Astrocyte (in vitro differentiated cells and primary cell): ENCODE results near the gene RIMBP2. TPM values are rescaled to one million over a fixed set of nuclear protein-coding genes. Genes with fewer than 3 reads are reported as not detected.

ENCODE experiments used
- DNase-seq: peaks from one replicate; pipeline ENCODE4 v3.0.0-alpha.2; 2010; ENCODE audit warnings: low read depth
- FAIRE-seq: peaks from 2 replicates; lab custom pipeline; 2011; peaks lifted over from hg19 to GRCh38; lab: Jason Lieb, UNC
- H2AFZ ChIP-seq: 2 replicates; pipeline ENCODE4 v1.6.0; 2012; ENCODE audit warnings: low read depth, low read length, inconsistent platforms
- H3K27ac ChIP-seq: 2 replicates; pipeline ENCODE4 v1.5.1; 2011; ENCODE audit warnings: low read depth, low read length, inconsistent platforms
- H3K27me3 ChIP-seq: 2 replicates; pipeline ENCODE4 v1.6.0; 2011; ENCODE audit warnings: low read length, inconsistent platforms; ENCODE audit not compliant: insufficient read depth
- H3K36me3 ChIP-seq: 2 replicates; pipeline ENCODE4 v1.5.1; 2011; ENCODE audit warnings: low read length, inconsistent platforms; ENCODE audit not compliant: insufficient read depth
- H3K4me1 ChIP-seq: 2 replicates; pipeline ENCODE4 v1.5.1; 2011; ENCODE audit warnings: low read length, inconsistent platforms; ENCODE audit not compliant: insufficient read depth
- H3K4me2 ChIP-seq: 2 replicates; pipeline ENCODE4 v1.6.0; 2012; ENCODE audit warnings: low read length, inconsistent platforms
- H3K4me3 ChIP-seq: 2 replicates; pipeline ENCODE4 v1.5.1; 2011; ENCODE audit warnings: low read depth, mild to moderate bottlenecking, low read length, inconsistent platforms; ENCODE audit not compliant: insufficient read depth
- H3K79me2 ChIP-seq: 2 replicates; pipeline ENCODE4 v1.6.0; 2012; ENCODE audit warnings: mild to moderate bottlenecking, low read length, inconsistent platforms; ENCODE audit not compliant: insufficient read depth
- H3K9ac ChIP-seq: 2 replicates; pipeline ENCODE4 v1.6.0; 2012; ENCODE audit warnings: mild to moderate bottlenecking, low read length, inconsistent platforms
- H3K9me3 ChIP-seq: 2 replicates; pipeline ENCODE4 v1.5.1; 2012; ENCODE audit warnings: low read depth, mild to moderate bottlenecking, low read length, inconsistent platforms; ENCODE audit not compliant: insufficient read depth
- H4K20me1 ChIP-seq: 2 replicates; pipeline ENCODE4 v1.6.0; 2012; ENCODE audit warnings: low read length, inconsistent platforms; ENCODE audit not compliant: insufficient read depth
- H3K27ac Mint-ChIP-seq: one replicate; pipeline ENCODE4 v1.8.0; 2021; ENCODE audit warnings: mild to moderate bottlenecking, mixed read lengths; ENCODE audit not compliant: unreplicated experiment
- H3K27me3 Mint-ChIP-seq: one replicate; pipeline ENCODE4 v1.8.0; 2021; ENCODE audit warnings: low read depth, mixed read lengths; ENCODE audit not compliant: unreplicated experiment
- H3K36me3 Mint-ChIP-seq: one replicate; pipeline ENCODE4 v1.8.0; 2021; ENCODE audit warnings: low read depth, mixed read lengths; ENCODE audit not compliant: unreplicated experiment
- H3K4me1 Mint-ChIP-seq: one replicate; pipeline ENCODE4 v1.8.0; 2021; ENCODE audit warnings: low read depth, mixed read lengths; ENCODE audit not compliant: unreplicated experiment
- H3K4me3 Mint-ChIP-seq: one replicate; pipeline ENCODE4 v1.8.0; 2021; ENCODE audit warnings: mild to moderate bottlenecking, moderate library complexity, mixed read lengths; ENCODE audit not compliant: unreplicated experiment
- H3K9me3 Mint-ChIP-seq: one replicate; pipeline ENCODE4 v1.8.0; 2021; ENCODE audit warnings: mild to moderate bottlenecking, mixed read lengths; ENCODE audit not compliant: unreplicated experiment
- EZH2 ChIP-seq: IDR thresholded peaks from 2 replicates; pipeline ENCODE4 v1.6.1; 2012; ENCODE audit warnings: mild to moderate bottlenecking, low read length, inconsistent platforms; ENCODE audit not compliant: insufficient read depth
- total RNA-seq: library from RNA; stranded (reverse); gene quantifications from 2 replicates; pipeline ENCODE4 v1.2.1, GENCODE V29; 2021
- TF ChIP-seq, protein P1 (sequence below): IDR thresholded peaks from 2 replicates; pipeline ENCODE4 v1.5.1; 2011; ENCODE audit warnings: low read depth, mild to moderate bottlenecking, inconsistent platforms, low read length, moderate library complexity; ENCODE audit not compliant: insufficient read depth

The RIMBP2 gene
- total RNA-seq, 1 donor from 2014 or later, result 2.2 TPM

DNA sequence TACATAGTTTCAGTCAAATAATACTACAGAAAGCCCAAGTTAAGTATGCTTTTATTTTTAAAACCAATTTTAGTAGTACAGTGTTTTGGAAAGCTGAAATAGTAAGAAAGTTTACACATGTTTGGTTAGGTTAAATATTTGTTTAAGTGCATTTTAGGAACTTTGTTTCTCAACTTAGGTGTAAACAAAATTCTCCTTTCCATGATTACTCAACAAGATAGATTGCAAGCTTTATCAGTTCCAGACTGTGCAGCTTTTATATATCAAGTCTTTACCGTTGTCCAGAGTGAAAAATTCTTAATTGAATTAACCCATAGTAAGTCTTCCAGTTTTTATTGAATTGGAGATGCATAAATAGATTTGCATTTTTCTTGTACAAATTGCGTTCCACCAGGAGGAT, 333.3 kb downstream of the RIMBP2 start:
- no peak overlapping the region for H3K9ac ChIP-seq
- no peaks in the 10 kb centered on the region for H3K27me3 Mint-ChIP-seq
- no peaks in the 10 kb centered on the region for H3K4me1 Mint-ChIP-seq
- H3K4me3 Mint-ChIP-seq, result no peak overlapping the region
- no peaks in the 10 kb centered on the region for H3K79me2 ChIP-seq
- H3K27ac Mint-ChIP-seq, result no peak overlapping the region
- no peak for FAIRE-seq
- no peak for DNase-seq
- H3K27me3 ChIP-seq, result no peaks in the 10 kb centered on the region
- no peak overlapping the region for H2AFZ ChIP-seq
- no peak overlapping the region for H3K4me2 ChIP-seq
- no peaks in the 10 kb centered on the region for H3K36me3 ChIP-seq
- H3K4me1 ChIP-seq, result no peaks in the 10 kb centered on the region
- no peaks in the 10 kb centered on the region for H3K9me3 ChIP-seq
- H3K9me3 Mint-ChIP-seq, result peaks cover 7% of the 10 kb centered on the region
- no peaks in the 10 kb centered on the region for H3K36me3 Mint-ChIP-seq
- TF ChIP-seq, protein P1, sequence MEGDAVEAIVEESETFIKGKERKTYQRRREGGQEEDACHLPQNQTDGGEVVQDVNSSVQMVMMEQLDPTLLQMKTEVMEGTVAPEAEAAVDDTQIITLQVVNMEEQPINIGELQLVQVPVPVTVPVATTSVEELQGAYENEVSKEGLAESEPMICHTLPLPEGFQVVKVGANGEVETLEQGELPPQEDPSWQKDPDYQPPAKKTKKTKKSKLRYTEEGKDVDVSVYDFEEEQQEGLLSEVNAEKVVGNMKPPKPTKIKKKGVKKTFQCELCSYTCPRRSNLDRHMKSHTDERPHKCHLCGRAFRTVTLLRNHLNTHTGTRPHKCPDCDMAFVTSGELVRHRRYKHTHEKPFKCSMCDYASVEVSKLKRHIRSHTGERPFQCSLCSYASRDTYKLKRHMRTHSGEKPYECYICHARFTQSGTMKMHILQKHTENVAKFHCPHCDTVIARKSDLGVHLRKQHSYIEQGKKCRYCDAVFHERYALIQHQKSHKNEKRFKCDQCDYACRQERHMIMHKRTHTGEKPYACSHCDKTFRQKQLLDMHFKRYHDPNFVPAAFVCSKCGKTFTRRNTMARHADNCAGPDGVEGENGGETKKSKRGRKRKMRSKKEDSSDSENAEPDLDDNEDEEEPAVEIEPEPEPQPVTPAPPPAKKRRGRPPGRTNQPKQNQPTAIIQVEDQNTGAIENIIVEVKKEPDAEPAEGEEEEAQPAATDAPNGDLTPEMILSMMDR, result no peak
- no peak for TF ChIP-seq EZH2
- no peak overlapping the region for H3K27ac ChIP-seq
- H3K4me3 ChIP-seq, result no peak overlapping the region
- no peaks in the 10 kb centered on the region for H4K20me1 ChIP-seq

DNA sequence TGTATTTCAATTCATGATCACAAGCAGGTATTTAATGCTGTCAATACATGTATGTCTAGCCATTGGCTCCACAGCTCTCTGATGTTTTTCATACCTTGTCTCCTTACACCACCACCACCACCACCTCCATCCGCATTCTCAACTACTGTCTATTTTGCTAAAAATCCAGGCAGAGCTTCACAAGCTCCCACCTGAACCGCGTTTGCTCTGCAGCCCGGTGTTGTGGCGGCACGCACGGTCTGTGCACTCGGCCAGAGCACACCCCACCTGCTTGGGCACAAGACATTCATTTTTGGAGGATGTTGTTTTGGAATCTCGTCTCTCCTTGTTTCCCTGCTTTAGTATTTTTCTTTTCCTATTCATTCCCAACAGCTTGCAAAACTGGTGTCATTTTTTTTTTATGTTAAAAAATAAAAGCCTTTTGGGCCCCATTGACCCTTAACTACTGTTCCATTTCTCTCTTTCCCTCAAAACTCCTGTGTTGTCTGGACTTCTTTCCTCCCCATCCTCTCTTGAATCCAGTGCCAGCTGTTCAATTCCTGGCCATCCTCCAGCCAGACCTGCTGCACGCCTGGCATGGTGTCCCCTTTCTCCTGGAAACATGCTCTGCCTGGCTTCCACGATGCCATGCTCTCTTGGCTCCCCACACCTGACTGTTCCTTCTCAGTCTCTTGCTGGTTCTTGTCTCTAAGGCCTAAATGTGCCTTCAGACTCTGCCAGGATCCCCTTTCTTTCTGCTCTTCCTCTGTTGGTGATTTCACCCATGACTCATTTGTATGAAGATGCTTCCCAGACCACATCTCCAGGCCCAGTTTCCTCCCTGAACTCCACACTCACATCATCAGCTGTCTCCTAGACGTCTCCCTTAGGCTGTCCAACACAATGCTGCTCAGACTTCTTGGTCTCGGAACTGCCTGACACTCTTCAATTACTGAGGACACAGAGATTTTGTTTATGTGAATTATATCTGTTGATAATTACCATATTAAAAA, 340.5 kb downstream of the RIMBP2 start:
- FAIRE-seq (no peak), DNase-seq (no peak)
- Histone ChIP-seq H3K79me2 (no peaks in the 10 kb centered on the region), H3K4me2 (no peak overlapping the region), H3K4me1 (no peaks in the 10 kb centered on the region), H3K27me3 (no peaks in the 10 kb centered on the region), H3K4me3 (no peak overlapping the region), H3K27ac (no peak overlapping the region), H2AFZ (no peak overlapping the region), H3K9ac (no peak overlapping the region), H3K36me3 (no peaks in the 10 kb centered on the region), H3K9me3 (no peaks in the 10 kb centered on the region), H4K20me1 (no peaks in the 10 kb centered on the region)
- H3K9me3 Mint-ChIP-seq, result peaks cover 9% of the 10 kb centered on the region
- no peaks in the 10 kb centered on the region for H3K27me3 Mint-ChIP-seq
- no peaks in the 10 kb centered on the region for H3K36me3 Mint-ChIP-seq
- H3K4me1 Mint-ChIP-seq, result no peaks in the 10 kb centered on the region
- H3K4me3 Mint-ChIP-seq, result no peak overlapping the region
- TF ChIP-seq, protein P1, result no peak
- no peak for TF ChIP-seq EZH2
- H3K27ac Mint-ChIP-seq, result no peak overlapping the region

- Histone ChIP-seq H4K20me1 (no peaks in the 10 kb centered on the region), H3K27ac (no peak overlapping the region), H3K4me2 (no peak overlapping the region), H3K79me2 (no peaks in the 10 kb centered on the region), H3K27me3 (no peaks in the 10 kb centered on the region), H3K4me3 (no peak overlapping the region), H3K9ac (no peak overlapping the region), H3K9me3 (no peaks in the 10 kb centered on the region), H2AFZ (no peak overlapping the region), H3K4me1 (no peaks in the 10 kb centered on the region), H3K36me3 (no peaks in the 10 kb centered on the region)
- DNase-seq, result no peak
- no peak for TF ChIP-seq EZH2
- TF ChIP-seq, protein P1, result no peak
- no peaks in the 10 kb centered on the region for H3K36me3 Mint-ChIP-seq
- H3K4me3 Mint-ChIP-seq, result no peak overlapping the region
- FAIRE-seq, result no peak
- peaks cover 9% of the 10 kb centered on the region for H3K9me3 Mint-ChIP-seq
- no peak overlapping the region for H3K27ac Mint-ChIP-seq
- H3K27me3 Mint-ChIP-seq, result no peaks in the 10 kb centered on the region
- no peaks in the 10 kb centered on the region for H3K4me1 Mint-ChIP-seq
These were observed 342.0 kb downstream of the RIMBP2 start for GRCh38 chr12:130374083-130374482.
